ENCODE results near the gene ALDH3A1.

Gene ALDH3A1

GRCh38 chr17:19713462-19713861 lies 34.6 kb downstream of the ALDH3A1 start:
- no peak for TF ChIP-seq MYC (IDR thresholded peaks at IDR 0.05; ENCODE audit: low read depth, low read length)
- TF ChIP-seq MAX (IDR thresholded peaks at IDR 0.05; ENCODE audit: low read depth, low read length) = no peak
- TF ChIP-seq CTCF (IDR thresholded peaks at IDR 0.05; ENCODE audit: low read depth, low read length) = no peak
- no peak for TF ChIP-seq POLR2A (IDR thresholded peaks at IDR 0.05; ENCODE audit: extremely low read depth, insufficient read length)
- no peak overlapping the region for H3K4me3 ChIP-seq (ENCODE audit: low read depth, low read length)
- DNase-seq (ENCODE audit: low read depth) = no peak

- TF ChIP-seq POLR2A (IDR thresholded peaks at IDR 0.05; ENCODE audit: extremely low read depth, insufficient read length) (no peak), MAX (IDR thresholded peaks at IDR 0.05; ENCODE audit: low read depth, low read length) (no peak), MYC (IDR thresholded peaks at IDR 0.05; ENCODE audit: low read depth, low read length) (no peak), CTCF (IDR thresholded peaks at IDR 0.05; ENCODE audit: low read depth, low read length) (no peak)
- DNase-seq (ENCODE audit: low read depth) = no peak
- no peak overlapping the region for H3K4me3 ChIP-seq (ENCODE audit: low read depth, low read length)
Measured at GRCh38 chr17:19712436-19713004, 35.6 kb downstream of the ALDH3A1 start.

GRCh38 chr17:19709841-19710240 lies 38.3 kb downstream of the ALDH3A1 start:
- no peak overlapping the region for H3K4me3 ChIP-seq (ENCODE audit: low read depth, low read length)
- DNase-seq (ENCODE audit: low read depth) = no peak
- TF ChIP-seq POLR2A (IDR thresholded peaks at IDR 0.05; ENCODE audit: extremely low read depth, insufficient read length) = no peak
- no peak for TF ChIP-seq CTCF (IDR thresholded peaks at IDR 0.05; ENCODE audit: low read depth, low read length)
- TF ChIP-seq MAX (IDR thresholded peaks at IDR 0.05; ENCODE audit: low read depth, low read length) = no peak
- no peak for TF ChIP-seq MYC (IDR thresholded peaks at IDR 0.05; ENCODE audit: low read depth, low read length)

GRCh38 chr17:19708431-19709175 lies 39.5 kb downstream of the ALDH3A1 start:
- H3K4me3 ChIP-seq (ENCODE audit: low read depth, low read length) = no peak overlapping the region
- no peak for DNase-seq (ENCODE audit: low read depth)
- no peak for TF ChIP-seq MYC (IDR thresholded peaks at IDR 0.05; ENCODE audit: low read depth, low read length)
- no peak for TF ChIP-seq MAX (IDR thresholded peaks at IDR 0.05; ENCODE audit: low read depth, low read length)
- TF ChIP-seq CTCF (IDR thresholded peaks at IDR 0.05; ENCODE audit: low read depth, low read length) = no peak
- TF ChIP-seq POLR2A (IDR thresholded peaks at IDR 0.05; ENCODE audit: extremely low read depth, insufficient read length) = no peak

- TF ChIP-seq MYC (IDR thresholded peaks at IDR 0.05; ENCODE audit: low read depth, low read length) = no peak
- TF ChIP-seq MAX (IDR thresholded peaks at IDR 0.05; ENCODE audit: low read depth, low read length) = no peak
- TF ChIP-seq POLR2A (IDR thresholded peaks at IDR 0.05; ENCODE audit: extremely low read depth, insufficient read length) = no peak
- TF ChIP-seq CTCF (IDR thresholded peaks at IDR 0.05; ENCODE audit: low read depth, low read length) = no peak
- no peak overlapping the region for H3K4me3 ChIP-seq (ENCODE audit: low read depth, low read length)
- DNase-seq (ENCODE audit: low read depth) = no peak
Measured at GRCh38 chr17:19707728-19708221, 40.3 kb downstream of the ALDH3A1 start.

Measured in NB4 (cell line).